GM19193 (cell line): ENCODE measurements around the gene CFAP65.

Source experiments
- POLR2A ChIP-seq: IDR thresholded peaks from 4 replicates; pipeline ENCODE4 v1.6.1; 2011; ENCODE audit not compliant: insufficient read depth, insufficient read length; ENCODE audit errors: extremely low read depth

CFAP65 gene

DNA sequence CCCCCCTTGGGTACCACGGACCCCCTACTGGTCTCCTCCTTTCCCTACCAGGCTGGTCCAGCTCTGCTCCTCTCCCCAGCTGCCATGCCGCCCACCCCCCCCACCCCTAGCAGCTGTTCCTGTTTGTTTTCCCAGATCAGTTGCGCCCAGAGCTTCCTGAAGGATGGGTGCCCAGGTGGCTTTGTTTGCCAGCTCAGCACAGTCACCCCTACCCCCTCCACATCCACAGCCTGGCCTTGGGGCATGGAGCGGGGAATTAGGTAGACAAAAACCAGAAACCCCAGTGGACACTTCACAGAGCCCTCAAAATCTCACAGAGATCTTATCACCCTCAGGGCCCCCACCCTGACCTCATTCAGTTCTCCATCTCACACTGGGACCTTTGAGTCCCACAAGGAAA lies 44.4 kb downstream of the CFAP65 start:
- no peak for TF ChIP-seq POLR2A

DNA sequence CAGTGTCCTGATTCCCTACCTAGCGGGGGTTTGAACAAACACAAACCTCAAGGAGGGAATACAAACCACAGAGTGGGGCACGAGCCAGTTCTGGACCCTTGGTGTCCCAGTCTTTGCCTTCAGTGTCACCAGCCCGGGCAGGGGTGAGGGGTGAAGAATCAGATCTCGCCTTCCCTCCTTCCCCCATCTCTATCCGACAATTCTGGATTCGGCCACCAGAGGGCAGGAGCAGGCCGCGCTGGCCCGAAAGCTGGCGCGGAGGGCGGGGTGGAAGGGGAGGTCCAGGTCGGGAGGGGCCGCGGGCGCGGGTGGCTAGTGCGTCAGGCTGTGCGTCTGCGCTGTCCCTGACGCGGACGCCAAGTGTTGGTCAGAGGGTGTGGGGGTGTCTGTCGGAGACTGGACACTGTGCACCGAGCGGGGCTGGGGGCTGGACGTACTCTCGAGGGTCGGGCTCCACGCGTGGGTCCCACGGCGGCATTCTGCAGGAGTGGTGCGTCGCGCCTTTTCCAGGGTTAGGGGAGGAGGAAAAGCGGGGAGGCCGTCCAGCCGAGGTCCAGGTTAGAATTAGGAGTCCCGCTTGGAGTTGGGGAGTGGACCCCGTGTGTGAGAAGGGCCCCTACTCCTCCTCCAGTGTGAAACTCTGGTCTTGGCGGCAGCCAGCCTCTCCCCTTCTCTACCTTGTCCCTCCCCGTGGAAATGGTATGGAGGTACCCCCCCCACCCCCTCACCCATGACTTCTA lies 45.2 kb downstream of the CFAP65 start:
- TF ChIP-seq POLR2A, result no peak

DNA sequence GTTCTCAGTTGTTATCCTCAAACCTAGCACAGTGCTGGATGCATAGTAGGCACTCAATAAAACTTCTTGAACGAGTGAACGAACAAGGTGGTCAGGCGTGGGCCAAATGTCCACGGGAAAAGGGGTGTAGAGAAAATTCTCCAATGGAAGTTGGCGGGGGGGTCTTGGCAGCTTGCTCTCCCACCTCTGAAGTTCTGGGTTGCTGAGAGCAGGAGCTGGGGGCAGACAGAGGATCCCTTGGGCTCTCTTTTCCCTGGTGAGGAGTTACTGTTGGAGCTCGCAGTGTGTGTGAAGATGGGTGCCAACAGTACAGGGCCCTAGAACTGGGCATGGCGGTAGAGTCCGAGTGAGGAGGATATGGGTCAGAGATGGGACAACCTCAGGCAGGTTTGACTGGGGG lies 45.8 kb downstream of the CFAP65 start:
- TF ChIP-seq POLR2A, result no peak

DNA sequence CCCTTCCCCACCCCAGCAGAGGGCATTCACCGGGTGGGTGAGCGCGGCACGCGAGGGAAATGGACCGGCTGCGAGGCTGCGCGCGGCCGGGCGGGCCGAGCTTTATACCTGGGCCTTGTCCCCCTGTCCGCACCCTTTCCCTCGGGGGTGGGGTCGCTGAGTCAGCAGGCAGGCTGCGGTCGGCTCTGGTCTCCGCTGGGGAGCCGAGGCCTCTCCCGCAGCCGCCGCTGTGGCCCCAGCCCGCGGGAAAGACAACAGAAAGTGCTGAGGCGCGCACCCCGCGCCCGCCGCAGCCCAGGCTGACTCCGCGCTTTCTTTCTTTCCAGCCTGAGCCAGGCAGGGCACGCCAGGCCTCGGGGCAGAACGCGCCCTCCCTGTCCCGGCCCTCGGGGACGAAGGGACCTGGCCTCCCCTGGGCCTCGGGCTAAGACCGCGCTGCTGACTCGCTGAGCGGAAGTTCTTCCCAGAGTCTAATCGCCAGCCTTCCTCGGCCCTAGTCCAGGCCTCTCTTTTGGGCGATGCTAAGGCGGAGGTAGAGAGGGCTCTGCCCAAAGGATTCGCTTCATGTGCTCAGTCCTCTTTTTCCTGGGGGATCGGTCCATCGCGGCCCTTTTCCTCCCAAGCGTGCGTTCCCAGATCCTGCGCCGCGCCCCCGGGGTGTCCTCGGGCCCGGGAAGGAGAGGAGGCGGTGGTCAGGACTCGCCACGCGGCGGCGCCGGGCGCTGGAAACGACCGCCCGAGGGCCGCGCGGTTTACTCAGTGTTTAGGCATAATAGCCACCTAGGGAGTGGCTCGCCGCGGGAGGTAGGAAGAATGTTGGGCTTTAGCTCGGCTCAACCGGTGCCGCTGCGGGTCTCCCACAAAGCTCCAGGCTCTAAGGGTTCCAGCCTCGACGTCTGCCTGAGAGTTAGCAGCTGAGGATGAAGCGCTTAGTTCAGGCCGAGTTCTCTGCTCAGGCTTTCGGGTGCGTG lies 47.7 kb downstream of the CFAP65 start, which contains the start of gene CRYBA2:
Gene CRYBA2, minus strand, starts transcription at position 78 of the 971 bp plus-strand sequence. CDS start 246 bp downstream, outside the sequence.
- no peak for TF ChIP-seq POLR2A

DNA sequence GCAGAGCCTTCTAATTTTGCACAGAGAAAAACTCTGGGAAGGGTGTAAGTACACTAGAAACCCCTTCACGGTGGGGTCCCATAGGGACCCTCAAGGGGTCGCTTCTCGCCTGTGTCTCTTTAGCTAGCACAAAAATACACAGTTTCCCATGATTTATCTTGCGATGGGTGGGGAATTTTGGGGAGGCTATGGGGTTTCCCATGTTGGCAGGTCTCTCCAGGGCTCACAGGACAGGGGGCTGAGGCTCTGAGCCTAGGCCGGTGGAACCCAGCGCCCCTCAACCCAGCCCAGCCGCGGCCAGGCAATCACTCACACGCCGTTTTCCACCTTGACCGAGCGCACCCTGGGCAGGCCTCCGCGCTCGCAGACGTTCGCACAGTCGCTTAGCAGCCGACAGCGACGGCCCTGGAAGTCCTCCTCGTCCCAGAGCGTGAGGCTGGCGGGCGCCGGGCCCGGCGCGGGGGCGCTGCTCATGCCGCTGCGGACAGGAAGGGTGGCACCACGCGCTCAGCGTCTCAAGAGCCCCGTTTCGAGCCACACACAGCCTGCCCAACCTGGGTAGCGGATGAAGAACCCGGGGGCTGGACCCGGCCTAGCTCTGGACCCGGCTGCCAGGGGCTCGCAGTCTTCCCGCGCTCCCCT lies 48.5 kb downstream of the CFAP65 start:
- TF ChIP-seq POLR2A, result no peak

DNA sequence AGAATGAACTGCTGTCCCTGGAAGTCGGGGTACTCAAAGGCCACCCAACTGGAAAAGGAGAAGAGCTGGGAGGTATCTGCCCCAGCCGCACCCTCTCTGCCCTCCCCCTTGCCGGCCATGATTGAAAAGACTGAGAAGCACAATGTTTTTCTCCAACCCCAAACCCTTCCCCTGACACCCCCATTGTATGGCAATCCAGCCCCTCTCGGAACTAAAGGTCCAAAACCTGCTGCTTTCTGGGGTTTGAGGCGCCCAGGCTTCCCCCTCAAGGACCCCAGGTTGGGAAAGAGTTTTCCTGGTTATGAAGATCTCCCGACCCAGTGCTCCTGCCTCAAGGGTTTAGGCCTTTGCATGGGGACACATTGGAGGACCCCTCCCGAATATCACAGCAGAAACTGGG lies 49.1 kb downstream of the CFAP65 start:
- TF ChIP-seq POLR2A, result no peak

DNA sequence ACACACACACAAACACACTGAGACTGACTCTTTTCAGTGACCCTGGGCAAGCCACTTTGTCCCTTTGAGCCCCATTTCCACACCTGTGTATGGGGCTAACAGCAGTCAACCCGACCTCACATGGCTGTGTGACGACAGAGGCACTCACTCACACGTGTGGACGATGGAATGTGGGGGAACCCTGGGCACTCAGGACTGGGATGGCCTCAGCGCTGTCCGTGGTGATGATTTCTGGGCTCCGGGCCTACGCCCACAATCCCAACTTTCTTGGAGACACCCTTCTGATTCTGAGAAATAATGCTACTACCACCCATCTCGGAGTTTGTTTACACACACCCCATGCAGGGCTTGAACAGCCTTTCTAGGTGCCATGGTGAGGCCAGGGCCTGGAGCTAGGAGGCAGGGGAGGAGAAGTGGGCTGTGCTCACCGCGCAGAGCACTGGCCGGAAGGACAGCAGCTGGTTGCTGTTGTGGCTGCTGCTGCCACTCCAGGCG lies 49.6 kb downstream of the CFAP65 start:
- TF ChIP-seq POLR2A, result no peak

DNA sequence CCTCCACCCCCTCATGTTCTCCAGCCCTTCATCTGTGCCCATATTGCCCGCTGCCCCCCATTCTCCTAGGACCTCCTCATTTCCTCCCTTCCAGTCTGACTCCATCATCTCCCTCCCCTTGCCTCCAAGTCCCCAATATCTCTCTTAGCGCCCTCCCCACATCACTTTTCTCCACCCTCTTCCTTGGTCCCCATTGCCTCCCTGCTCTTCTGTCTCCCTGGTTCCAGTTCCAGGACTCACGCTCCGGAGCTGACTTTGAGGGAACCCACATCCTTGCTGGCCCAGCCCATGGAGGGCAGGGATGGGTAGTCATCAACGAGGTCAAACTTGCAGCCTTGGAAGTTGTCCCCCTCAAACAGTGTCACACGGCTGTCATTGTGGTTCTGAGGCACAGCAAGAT lies 50.7 kb downstream of the CFAP65 start:
- no peak for TF ChIP-seq POLR2A

DNA sequence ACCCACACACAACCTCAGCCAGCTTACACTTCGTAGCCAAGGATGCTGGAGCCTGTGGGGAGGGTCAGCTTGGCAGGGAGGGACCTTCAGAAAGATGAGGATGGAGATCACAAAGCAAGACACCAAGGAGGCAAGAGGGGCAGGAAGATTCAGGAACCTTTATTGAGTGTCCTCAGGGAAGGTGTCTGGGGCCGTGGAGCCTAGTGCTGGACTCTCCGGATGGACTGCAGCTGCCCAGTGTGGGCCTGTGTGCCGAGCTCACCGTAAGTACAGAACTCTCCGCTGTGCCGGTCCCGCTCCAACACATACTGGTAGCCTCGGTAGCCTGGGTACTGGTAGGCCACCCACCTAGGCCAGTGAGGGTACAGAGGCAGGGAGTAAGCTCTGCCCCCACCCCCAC lies 51.3 kb downstream of the CFAP65 start:
- no peak for TF ChIP-seq POLR2A

DNA sequence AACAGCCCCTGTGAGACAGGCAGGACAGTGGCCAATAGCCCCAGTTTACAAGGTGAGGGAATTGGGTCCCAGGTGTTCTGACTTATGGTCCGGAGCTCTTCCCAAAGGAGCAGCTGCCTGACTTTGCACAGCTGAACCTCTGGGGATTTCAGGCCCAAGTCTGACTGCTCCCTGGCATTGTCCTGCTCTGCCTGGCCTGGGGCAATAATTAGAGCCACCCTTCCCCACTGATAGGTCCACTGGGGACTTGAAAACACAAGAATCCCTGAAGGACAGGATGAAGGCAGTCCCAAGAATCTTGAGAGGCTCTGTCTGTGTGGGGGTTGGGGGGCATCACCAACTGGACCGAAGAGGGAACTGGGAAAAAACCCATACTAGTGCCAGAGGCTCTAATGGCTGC lies 52.7 kb downstream of the CFAP65 start:
- TF ChIP-seq POLR2A, result no peak

DNA sequence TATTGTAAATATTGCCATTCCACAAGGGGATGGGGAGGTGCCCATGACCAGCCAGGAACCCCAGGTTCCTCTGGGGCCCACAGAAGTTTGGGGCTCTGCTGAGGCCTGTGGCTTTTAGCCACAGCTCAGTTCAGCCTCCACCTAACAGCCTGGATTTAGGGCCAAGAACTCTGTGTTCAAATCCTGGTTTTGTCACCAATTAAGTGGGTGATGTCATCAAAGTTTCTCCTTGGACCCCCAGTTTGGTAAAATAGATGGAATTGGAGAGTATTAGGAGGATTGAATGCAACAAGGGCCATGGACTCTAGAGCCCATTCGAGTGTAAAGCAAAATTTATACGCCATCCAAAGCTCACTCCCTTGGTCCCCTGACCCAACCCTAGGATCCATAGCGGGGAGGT lies 53.2 kb downstream of the CFAP65 start:
- no peak for TF ChIP-seq POLR2A

DNA sequence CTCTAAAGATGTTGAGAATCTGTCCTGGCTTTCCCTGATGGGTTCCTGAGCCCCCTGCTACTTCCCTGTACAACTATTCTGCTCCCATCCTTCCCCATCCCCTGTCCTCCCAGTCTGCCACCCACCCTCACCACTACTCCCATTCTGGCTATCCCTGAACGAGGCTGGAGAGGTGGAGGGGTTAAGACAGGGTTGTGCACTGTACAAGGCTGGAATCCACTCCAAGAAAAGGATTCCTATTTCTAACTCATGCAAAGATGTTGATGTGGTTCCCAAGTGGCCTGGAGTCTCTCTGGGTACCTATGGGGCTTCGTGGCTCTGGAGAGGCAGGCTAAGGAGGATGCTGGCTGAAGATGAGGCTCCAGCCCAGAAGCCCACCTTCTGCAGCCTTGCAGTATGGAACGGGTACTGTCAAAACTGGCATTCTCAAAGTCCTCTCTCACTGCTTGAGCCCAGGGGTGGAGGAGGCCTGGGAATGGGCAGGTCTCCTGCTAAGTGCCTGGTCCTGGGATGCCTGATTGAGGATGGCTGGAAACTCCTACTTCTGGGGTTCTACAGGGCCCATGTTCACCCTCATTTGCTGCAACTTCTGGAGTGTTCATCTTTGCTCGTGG lies 55.1 kb downstream of the CFAP65 start:
- TF ChIP-seq POLR2A, result no peak

DNA sequence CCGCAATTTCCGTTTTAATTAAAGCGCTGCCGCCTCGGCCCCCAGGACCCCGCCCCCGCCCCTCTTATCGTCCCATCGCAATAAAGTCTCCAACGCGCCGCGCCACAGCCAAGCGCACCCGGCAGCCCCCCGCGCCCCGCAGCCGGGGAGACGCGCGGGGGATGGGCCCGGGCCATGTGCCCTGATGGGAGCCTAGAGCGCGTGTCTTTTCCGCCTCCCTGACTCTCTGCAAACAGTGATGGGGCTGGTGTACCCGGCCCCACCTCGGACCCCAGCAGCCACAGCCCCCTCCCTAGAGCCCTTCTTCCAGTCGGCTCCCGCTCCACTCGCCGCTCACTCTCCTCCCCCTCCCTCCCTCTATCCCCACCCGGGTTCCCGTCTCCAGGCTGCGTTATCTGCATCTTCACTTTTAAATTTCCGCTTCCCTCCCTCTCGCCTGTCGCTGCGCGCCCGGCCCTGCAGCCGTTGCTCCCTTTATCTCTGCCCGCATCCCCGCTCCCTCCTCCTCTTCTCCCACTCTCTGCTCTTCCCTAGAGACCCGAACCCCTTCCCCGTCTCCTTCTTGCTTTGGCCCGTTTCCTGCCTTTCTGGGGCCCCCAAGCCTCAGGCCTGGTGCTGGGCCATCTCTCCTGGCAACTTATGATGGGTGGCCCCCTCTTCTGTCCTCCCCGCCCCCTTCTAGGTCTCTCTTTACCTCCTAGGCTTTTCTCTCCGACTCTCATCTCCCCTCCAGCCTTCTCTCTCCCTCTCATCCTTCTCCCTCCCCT lies 55.8 kb downstream of the CFAP65 start:
- TF ChIP-seq POLR2A, result no peak

DNA sequence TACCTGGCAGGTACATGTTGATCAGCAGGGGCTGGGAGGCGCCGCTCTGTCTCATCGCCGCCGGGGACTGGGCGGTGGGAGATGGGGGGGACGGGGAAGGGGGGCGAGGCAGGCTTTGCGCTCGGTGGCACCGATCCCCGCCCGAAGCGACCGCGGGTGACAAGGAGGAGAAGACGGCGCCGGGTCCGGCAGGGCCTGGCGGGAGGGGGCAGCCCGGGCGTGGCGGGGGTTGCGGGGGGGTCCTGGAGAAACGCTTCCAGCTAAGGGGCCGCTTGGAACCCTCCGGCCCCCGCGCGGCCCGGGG lies 56.3 kb downstream of the CFAP65 start, which contains the start of gene FEV:
Gene FEV, minus strand, starts transcription at position 164 of the 304 bp plus-strand sequence. Its CDS starts 109 bp downstream, at position 55.
- no peak for TF ChIP-seq POLR2A
